Suprapubic skin (tissue), 3 donors: Measurements from ENCODE around the gene TRIM74.
"Not testable (repeated sequence)": the region's sequence is repeated elsewhere in the genome, so short reads cannot be mapped to it uniquely, and the experiment has no call there.

ENCODE experiments used
- POLR2AphosphoS5 ChIP-seq, 3 donors: sonication (generic); formaldehyde crosslinking; IDR thresholded peaks; one replicate each; pipeline ENCODE4 v1.6.1; 2017; ENCODE audit warnings: antibody characterized with exemption in 3 of 3
- TF ChIP-seq, protein P1 (sequence below), 2 donors: fragments of 200-600 bp in 1 of 2; fragments of 450-650 bp in 1 of 2; sonication (generic) in 1 of 2; IDR thresholded peaks; one replicate each; pipeline ENCODE4 v1.5.1; 2016 to 2019; ENCODE audit warnings: antibody characterized with exemption in 2 of 2, mild to moderate bottlenecking in 1 of 2, moderate library complexity in 1 of 2

DNA sequence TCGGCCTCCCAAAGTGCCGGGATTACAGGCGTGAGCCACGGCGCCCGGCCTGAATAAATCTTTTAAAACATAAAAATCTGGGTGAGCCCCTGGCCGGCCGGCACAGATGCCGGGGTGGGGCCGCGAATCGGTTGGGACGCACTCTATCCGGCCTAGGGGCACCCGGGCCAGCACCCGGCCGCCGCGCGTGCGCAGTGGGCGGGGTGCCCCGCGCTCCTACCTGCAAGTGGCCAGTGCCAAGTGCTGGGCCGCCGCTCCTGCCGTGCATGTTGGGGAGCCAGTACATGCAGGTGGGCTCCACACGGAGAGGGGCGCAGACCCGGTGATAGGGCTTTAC is 36.1 kb upstream of the TRIM74 start:
- TF ChIP-seq, protein P1, sequence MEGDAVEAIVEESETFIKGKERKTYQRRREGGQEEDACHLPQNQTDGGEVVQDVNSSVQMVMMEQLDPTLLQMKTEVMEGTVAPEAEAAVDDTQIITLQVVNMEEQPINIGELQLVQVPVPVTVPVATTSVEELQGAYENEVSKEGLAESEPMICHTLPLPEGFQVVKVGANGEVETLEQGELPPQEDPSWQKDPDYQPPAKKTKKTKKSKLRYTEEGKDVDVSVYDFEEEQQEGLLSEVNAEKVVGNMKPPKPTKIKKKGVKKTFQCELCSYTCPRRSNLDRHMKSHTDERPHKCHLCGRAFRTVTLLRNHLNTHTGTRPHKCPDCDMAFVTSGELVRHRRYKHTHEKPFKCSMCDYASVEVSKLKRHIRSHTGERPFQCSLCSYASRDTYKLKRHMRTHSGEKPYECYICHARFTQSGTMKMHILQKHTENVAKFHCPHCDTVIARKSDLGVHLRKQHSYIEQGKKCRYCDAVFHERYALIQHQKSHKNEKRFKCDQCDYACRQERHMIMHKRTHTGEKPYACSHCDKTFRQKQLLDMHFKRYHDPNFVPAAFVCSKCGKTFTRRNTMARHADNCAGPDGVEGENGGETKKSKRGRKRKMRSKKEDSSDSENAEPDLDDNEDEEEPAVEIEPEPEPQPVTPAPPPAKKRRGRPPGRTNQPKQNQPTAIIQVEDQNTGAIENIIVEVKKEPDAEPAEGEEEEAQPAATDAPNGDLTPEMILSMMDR (IDR thresholded peaks at IDR 0.05): not testable (repeated sequence)
- TF ChIP-seq POLR2AphosphoS5 (IDR thresholded peaks at IDR 0.05): not testable (repeated sequence)
